Activated T-cell treated with anti-CD3 and anti-CD28 coated beads for 24 hours (primary cell): ENCODE measurements around the gene ARHGEF12.

ENCODE experiments used
- DNase-seq: peaks from one replicate; pipeline ENCODE4 v3.0.0-alpha.2; 2020; ENCODE audit warnings: low read depth

The ARHGEF12 gene

DNA sequence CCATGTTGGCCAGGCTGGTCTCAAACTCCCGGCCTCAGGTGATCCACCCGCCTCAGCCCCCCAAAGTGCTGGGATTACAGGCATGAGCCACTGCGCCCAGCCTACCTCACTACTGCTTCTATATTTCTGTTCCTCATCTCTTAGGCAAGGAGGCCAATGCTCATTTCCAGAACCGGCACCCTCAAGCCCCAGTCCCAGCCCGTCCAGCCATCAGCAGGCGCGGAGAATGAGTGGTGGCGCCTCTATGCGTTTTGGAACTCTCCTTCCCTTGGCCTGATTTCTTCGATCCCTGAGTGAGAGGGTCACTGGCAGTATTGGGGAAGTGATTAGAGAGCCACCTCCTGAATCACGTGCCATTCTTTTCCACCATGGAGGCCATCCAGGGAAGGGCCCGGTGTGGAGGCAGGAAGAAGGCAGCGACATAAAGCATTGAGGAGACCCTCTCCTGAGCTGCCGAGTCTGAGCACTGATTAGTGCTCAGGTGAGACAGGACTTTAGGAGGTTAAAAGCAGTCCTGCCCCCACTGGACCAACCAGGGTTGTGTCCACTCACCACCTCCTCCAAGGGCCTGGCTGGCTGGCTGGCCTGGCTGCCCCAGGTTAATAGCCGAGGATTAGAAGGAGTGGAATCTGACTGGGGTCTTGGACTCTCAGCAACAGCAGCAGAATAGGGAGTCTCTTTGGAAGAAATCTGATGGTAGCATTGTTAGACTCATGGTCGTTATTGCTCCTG is 184.0 kb downstream of the ARHGEF12 start:
- no peak for DNase-seq

- DNase-seq = no peak
Measured at GRCh38 chr11:120521176-120521575, 185.0 kb downstream of the ARHGEF12 start.

DNA sequence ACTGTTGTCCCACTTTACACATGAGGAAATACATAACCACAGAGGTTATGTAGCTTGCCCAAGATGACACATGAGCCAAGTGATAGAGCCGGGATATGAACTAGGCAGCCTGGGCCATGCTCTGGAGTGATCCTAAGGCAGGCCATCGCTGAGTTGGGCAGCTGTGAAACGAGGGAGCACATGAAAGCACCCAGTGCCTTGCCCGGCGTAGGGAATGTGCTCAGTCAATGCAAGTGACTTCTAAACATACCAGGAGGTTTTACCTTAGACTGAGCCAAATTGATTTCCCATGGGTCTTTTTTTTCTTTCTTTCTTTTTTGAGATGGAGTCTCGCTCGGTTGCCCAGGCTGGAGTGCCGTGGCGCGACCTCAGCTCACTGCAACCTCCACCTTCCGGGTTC is 185.8 kb downstream of the ARHGEF12 start:
- DNase-seq = no peak

GRCh38 chr11:120522736-120523135 is 186.5 kb downstream of the ARHGEF12 start:
- DNase-seq = no peak

- DNase-seq = no peak
Measured at GRCh38 chr11:120523196-120523595, 187.0 kb downstream of the ARHGEF12 start.

DNA sequence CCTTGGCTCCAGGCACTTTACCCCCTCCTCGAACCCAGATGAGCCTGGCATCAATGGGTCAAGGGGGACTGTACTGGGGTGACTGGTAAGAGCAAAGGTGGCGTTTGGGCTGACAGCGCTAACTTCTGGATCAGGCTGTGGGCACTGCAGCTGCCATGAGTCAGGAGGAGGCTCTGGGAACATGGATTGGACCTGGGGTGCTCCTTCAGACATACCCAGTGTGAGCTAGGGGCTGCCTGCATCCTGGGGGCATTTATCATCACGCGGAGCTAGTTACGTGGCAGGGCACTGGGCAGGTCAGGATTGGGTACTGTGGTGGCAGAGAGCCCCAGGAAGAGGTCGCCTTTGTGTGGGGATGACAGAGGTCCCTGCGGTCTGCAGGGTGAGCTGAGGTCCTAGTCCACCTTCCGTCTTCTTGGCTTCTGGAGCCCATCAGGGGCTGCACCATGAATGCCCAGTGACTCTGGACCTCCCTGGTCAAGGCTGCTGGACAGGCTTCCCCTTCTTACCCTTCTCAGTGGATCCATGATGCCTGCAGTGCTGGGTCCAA is 188.4 kb downstream of the ARHGEF12 start:
- DNase-seq = no peak

GRCh38 chr11:120525261-120526171 is 189.3 kb downstream of the ARHGEF12 start:
- DNase-seq = no peak

DNA sequence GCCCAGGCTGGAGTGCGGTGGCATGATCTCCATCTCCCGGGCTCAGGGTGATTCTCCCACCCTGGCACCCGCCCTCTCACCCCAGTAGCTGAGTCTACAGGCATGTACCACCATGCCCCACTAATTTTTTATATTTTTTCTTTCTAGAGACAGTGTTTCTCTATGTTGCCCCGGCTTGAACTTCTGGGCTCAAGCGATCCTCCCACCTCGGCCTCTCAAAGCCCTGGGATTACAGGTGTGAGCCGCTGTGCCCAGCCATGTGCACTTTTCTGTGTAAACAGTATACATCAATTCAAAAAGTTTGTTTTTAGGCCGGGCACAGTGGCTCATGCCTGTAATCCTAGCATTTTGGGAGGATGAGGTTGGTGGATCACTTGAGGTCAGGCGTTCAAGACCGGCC is 190.0 kb downstream of the ARHGEF12 start:
- no peak for DNase-seq

DNA sequence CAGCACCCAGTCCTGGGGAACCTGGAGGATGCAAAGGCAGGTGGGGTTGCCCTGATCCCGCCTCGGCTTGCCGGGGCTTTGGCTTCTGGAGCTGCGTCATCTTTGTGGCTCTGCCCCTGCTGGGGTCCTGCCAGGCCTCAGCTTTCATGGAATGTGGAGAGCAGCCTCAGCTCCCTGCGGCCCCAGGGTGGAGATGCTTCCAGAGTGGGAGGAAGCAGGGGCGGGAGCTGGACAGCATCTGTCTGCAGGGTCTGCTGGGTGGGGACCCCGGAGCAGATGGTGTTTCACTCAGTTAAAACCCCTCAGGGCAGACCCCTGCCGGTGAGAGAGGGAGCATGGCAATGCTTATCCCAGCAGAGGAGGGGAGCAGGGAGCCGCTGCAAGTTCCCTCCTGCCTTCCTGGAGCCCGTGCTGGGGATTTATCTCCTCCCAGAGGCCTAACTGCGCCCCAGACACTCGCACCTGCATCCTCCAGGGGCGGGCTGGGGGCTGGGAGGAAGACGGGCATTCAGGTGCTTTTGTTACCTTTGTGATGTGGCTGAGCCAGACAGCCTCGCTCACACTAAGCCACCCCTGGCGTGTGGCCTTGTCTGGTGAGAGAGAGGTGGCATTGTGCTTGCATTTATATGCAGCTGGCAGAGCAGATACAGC is 191.0 kb downstream of the ARHGEF12 start:
- no peak for DNase-seq

DNA sequence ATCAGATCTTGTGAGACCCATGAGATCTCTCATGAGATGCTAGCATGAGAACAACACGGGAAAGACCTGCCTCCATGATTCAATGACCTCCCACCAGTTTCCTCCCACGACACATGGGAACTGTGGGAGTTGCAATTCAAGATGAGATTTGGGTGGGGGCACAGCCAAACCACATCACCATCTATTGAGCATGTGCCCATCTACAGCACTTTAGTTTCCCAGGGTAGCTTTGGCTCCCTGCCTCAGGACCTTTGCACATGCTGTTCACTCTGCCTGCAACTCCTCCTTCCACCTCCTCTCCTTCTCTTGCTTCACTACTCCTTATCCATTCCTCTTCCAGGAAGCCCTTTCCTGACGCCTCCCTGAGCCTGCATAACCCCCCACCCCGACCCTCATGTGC is 192.5 kb downstream of the ARHGEF12 start:
- DNase-seq = no peak

DNA sequence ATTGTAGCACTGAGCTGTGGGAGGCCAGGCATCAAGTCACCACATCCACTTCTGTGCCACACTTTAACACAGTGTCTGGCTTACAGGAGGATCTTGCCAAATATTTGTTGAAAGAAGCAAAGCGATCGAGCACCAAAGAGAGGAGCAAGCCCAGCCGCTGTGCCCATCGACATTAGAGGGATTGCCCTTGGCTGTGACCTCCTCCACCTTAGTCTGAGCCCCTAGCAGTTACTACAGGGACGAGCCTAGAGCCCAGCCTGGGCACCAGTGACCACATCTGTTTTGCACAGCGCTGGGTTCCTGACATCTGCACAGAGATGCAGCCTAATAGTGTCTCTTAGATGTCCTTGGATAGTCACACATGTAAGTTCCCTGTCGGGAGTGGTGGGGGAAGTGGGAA is 193.0 kb downstream of the ARHGEF12 start:
- DNase-seq = no peak

- DNase-seq = no peak
Measured at GRCh38 chr11:120529911-120530310, 193.7 kb downstream of the ARHGEF12 start.

GRCh38 chr11:120532082-120532831 is 196.0 kb downstream of the ARHGEF12 start:
- no peak for DNase-seq

GRCh38 chr11:120532832-120533196 is 196.6 kb downstream of the ARHGEF12 start:
- DNase-seq = no peak

GRCh38 chr11:120536091-120536796 is 200.0 kb downstream of the ARHGEF12 start:
- no peak for DNase-seq

- DNase-seq = no peak
Measured at GRCh38 chr11:120536797-120537169, 200.6 kb downstream of the ARHGEF12 start.

- DNase-seq = no peak
Measured at GRCh38 chr11:120537996-120538395, 201.8 kb downstream of the ARHGEF12 start.

DNA sequence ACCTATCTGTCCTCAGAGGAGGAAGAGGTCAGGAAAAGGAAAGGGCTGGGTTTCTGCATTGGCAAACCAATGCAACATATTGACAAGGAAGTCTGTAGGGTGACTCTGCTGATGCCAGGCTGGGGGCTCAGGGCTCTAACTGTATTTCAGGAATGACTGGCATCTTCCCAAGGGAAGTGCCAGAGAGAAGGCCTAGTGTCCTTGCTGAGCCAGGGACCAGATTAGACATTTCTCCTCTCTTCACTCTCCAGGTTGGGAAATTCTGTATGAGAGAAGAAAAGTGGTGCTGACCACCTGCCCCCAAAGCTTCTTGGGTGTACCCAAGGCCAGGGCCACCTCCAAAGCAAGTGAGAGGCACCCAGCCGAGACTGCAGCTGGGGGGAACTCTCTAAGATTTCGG is 202.5 kb downstream of the ARHGEF12 start:
- DNase-seq = no peak
